Neural progenitor cell (in vitro differentiated cells): ENCODE measurements around the gene DCC. TPM values are rescaled to one million over a fixed set of nuclear protein-coding genes. Genes with fewer than 3 reads are reported as not detected.

Experiments used
- DNase-seq: peaks from one replicate; pipeline ENCODE4 v3.0.0-alpha.2; 2016; ENCODE audit warnings: low spot score
- H2AFZ ChIP-seq: fragments of 200-600 bp; sonication (generic); replicated peaks from 2 replicates; pipeline ENCODE4 v1.6.1; 2016; ENCODE audit warnings: antibody characterized with exemption
- H3F3A ChIP-seq: fragments of 200-600 bp; sonication (generic); 2 replicates; pipeline ENCODE4 v1.6.1; 2016; ENCODE audit warnings: antibody characterized with exemption, low read depth
- H3K27ac ChIP-seq: fragments of 200-600 bp; sonication (generic); 2 replicates; pipeline ENCODE4 v1.5.1; 2016; ENCODE audit warnings: mild to moderate bottlenecking
- H3K27me3 ChIP-seq: fragments of 200-600 bp; sonication (generic); 2 replicates; pipeline ENCODE4 v1.6.1; 2016; ENCODE audit warnings: mild to moderate bottlenecking, moderate library complexity
- H3K36me3 ChIP-seq: fragments of 200-600 bp; sonication (generic); 2 replicates; pipeline ENCODE4 v1.5.1; 2016
- H3K4me1 ChIP-seq: fragments of 200-600 bp; sonication (generic); 2 replicates; pipeline ENCODE4 v1.6.1; 2016; ENCODE audit warnings: mixed run types
- H3K4me2 ChIP-seq: fragments of 200-600 bp; sonication (generic); 2 replicates; pipeline ENCODE4 v1.6.1; 2016
- H3K4me3 ChIP-seq: fragments of 200-600 bp; sonication (generic); 2 replicates; pipeline ENCODE4 v1.5.1; 2016
- H3K79me2 ChIP-seq: fragments of 200-600 bp; sonication (generic); 2 replicates; pipeline ENCODE4 v1.6.1; 2016; ENCODE audit warnings: low read depth
- H3K9ac ChIP-seq: fragments of 200-600 bp; sonication (generic); 2 replicates; pipeline ENCODE4 v1.6.1; 2016
- H3K9me3 ChIP-seq: fragments of 200-600 bp; sonication (generic); 2 replicates; pipeline ENCODE4 v1.5.1; 2016; ENCODE audit warnings: low read depth
- H4K20me1 ChIP-seq: fragments of 200-600 bp; sonication (generic); 2 replicates; pipeline ENCODE4 v1.6.1; 2016; ENCODE audit warnings: low read depth
- H3K27ac Mint-ChIP-seq: 3 replicates; pipeline ENCODE4 v1.8.0; 2021; ENCODE audit warnings: mixed read lengths
- H3K27me3 Mint-ChIP-seq: 2 replicates; pipeline ENCODE4 v1.8.0; 2022; ENCODE audit warnings: low read depth, mild to moderate bottlenecking, inconsistent platforms, moderate library complexity, mixed read lengths; ENCODE audit not compliant: insufficient read depth
- H3K36me3 Mint-ChIP-seq: 3 replicates; pipeline ENCODE4 v1.8.0; 2021; ENCODE audit warnings: mixed read lengths
- H3K4me1 Mint-ChIP-seq: 3 replicates; pipeline ENCODE4 v1.8.0; 2021; ENCODE audit warnings: mixed read lengths
- H3K4me3 Mint-ChIP-seq: 3 replicates; pipeline ENCODE4 v1.8.0; 2021; ENCODE audit warnings: mild to moderate bottlenecking, moderate library complexity, mixed read lengths
- H3K9me3 Mint-ChIP-seq: 3 replicates; pipeline ENCODE4 v1.8.0; 2020; ENCODE audit warnings: mixed read lengths
- CTCF ChIP-seq: fragments of 200-600 bp; sonication (generic); IDR thresholded peaks from 2 replicates; pipeline ENCODE4 v1.5.1; 2017; ENCODE audit warnings: antibody characterized with exemption, mild to moderate bottlenecking
- EZH2 ChIP-seq: fragments of 200-600 bp; sonication (generic); IDR thresholded peaks from 2 replicates; pipeline ENCODE4 v1.6.1; 2017; ENCODE audit warnings: antibody characterized with exemption, mild to moderate bottlenecking, moderate library complexity
- EZH2phosphoT487 ChIP-seq: fragments of 200-600 bp; sonication (generic); IDR thresholded peaks from 2 replicates; pipeline ENCODE4 v1.6.1; 2017; ENCODE audit warnings: antibody characterized with exemption
- total RNA-seq: library from RNA; depleted of rRNA; stranded (reverse); fragments of >200 nt; gene quantifications from 2 replicates; pipeline ENCODE4 v1.2.3, GENCODE V29; 2015; ENCODE audit warnings: low replicate concordance

The DCC gene
- total RNA-seq, 1 donor from 2014 or later, result 0.41 TPM

DNA sequence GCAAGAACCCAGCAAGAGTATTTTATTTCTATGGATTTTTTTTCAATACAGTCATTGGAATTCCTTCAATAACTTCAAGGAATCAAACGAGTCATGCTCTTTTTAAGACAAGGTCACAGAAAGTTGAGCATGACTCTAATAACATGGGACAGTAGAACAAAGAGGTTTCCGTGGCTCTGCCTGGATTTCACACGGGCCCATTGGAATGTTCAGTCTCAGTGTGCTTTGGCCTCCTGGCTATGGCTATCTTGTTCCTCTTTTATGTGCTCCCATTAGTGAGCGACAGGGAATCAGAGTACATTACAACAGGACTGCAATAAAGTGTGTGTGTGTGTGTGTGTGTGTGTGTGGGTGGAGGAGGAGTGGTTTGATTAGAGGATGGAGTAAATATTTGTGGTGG lies 312.4 kb downstream of the DCC start:
- Mint-ChIP-seq H3K27me3 (peaks cover 4% of the 10 kb centered on the region), H3K4me1 (peaks cover 28% of the 10 kb centered on the region), H3K9me3 (no peaks in the 10 kb centered on the region), H3K4me3 (peak overlapping the region; percentile 68), H3K36me3 (no peaks in the 10 kb centered on the region), H3K27ac (peak overlapping the region; percentile 94)
- TF ChIP-seq CTCF (no peak), EZH2phosphoT487 (no peak), EZH2 (no peak)
- Histone ChIP-seq H2AFZ (no peak overlapping the region), H3K36me3 (no peaks in the 10 kb centered on the region), H3K79me2 (no peaks in the 10 kb centered on the region), H3K27me3 (no peaks in the 10 kb centered on the region), H4K20me1 (no peaks in the 10 kb centered on the region), H3K4me2 (no peak overlapping the region), H3K9ac (no peak overlapping the region), H3F3A (no peaks in the 10 kb centered on the region), H3K4me1 (peaks cover 2% of the 10 kb centered on the region), H3K4me3 (no peak overlapping the region), H3K9me3 (no peaks in the 10 kb centered on the region), H3K27ac (no peak overlapping the region)
- DNase-seq, result no peak

GRCh38 chr18:52657043-52657805 lies 317.2 kb downstream of the DCC start:
- no peak overlapping the region for H3K27ac Mint-ChIP-seq
- DNase-seq, result no peak
- TF ChIP-seq CTCF (no peak), EZH2 (no peak), EZH2phosphoT487 (no peak)
- H3K4me3 Mint-ChIP-seq, result no peak overlapping the region
- no peaks in the 10 kb centered on the region for H4K20me1 ChIP-seq
- no peak overlapping the region for H3K27ac ChIP-seq
- no peak overlapping the region for H2AFZ ChIP-seq
- H3K27me3 ChIP-seq, result no peaks in the 10 kb centered on the region
- H3K36me3 ChIP-seq, result no peaks in the 10 kb centered on the region
- no peak overlapping the region for H3K4me3 ChIP-seq
- H3K4me1 Mint-ChIP-seq, result peaks cover 21% of the 10 kb centered on the region
- H3K9ac ChIP-seq, result no peak overlapping the region
- peaks cover 3% of the 10 kb centered on the region for H3K9me3 Mint-ChIP-seq
- no peaks in the 10 kb centered on the region for H3K36me3 Mint-ChIP-seq
- H3K9me3 ChIP-seq, result no peaks in the 10 kb centered on the region
- H3K27me3 Mint-ChIP-seq, result peaks cover 4% of the 10 kb centered on the region
- no peaks in the 10 kb centered on the region for H3K79me2 ChIP-seq
- no peak overlapping the region for H3K4me2 ChIP-seq
- no peaks in the 10 kb centered on the region for H3F3A ChIP-seq
- H3K4me1 ChIP-seq, result peaks cover 2% of the 10 kb centered on the region

GRCh38 chr18:52667463-52668065 lies 327.6 kb downstream of the DCC start:
- Mint-ChIP-seq H3K27ac (no peak overlapping the region), H3K4me1 (peaks cover 10% of the 10 kb centered on the region)
- H3K9ac ChIP-seq, result no peak overlapping the region

More at GRCh38 chr18:52667463-52668065, 327.6 kb downstream of the DCC start:
- H4K20me1 ChIP-seq, result no peaks in the 10 kb centered on the region
- Mint-ChIP-seq H3K27me3 (peaks cover 2% of the 10 kb centered on the region), H3K4me3 (no peak overlapping the region), H3K9me3 (peaks cover 7% of the 10 kb centered on the region), H3K36me3 (peaks cover 3% of the 10 kb centered on the region)
- no peaks in the 10 kb centered on the region for H3F3A ChIP-seq
- peak; percentile 21 for DNase-seq
- peaks cover 10% of the 10 kb centered on the region for H3K4me1 ChIP-seq
- TF ChIP-seq EZH2phosphoT487, result no peak
- no peak for TF ChIP-seq CTCF
- TF ChIP-seq EZH2, result no peak
- no peaks in the 10 kb centered on the region for H3K79me2 ChIP-seq
- no peak overlapping the region for H3K27ac ChIP-seq
- H3K4me3 ChIP-seq, result no peak overlapping the region
- H3K9me3 ChIP-seq, result no peaks in the 10 kb centered on the region
- no peaks in the 10 kb centered on the region for H3K36me3 ChIP-seq
- H2AFZ ChIP-seq, result no peak overlapping the region
- H3K27me3 ChIP-seq, result no peaks in the 10 kb centered on the region
- H3K4me2 ChIP-seq, result no peak overlapping the region
